NCI-H2227 (cell line): ENCODE measurements around the gene COX7C.

Experiments
- DNase-seq: peaks from one replicate; lab custom pipeline; 2025; ENCODE audit not compliant: unreplicated experiment; lab: John Stamatoyannopoulos, UW

The COX7C gene

GRCh38 chr5:86664173-86664572 lies 46.4 kb downstream of the COX7C start:
- DNase-seq, result no peak

- DNase-seq, result no peak
These were observed 48.4 kb downstream of the COX7C start for GRCh38 chr5:86665984-86666760.

- DNase-seq, result no peak
These were observed 49.2 kb downstream of the COX7C start for GRCh38 chr5:86666981-86667380.
